HG03457 (cell line): ENCODE results near the gene TRPM4.
"Not testable (repeated sequence)": the region's sequence is repeated elsewhere in the genome, so short reads cannot be mapped to it uniquely, and the experiment has no call there.

Experiments
- ATAC-seq: cut with Tn5 transposase; IDR thresholded peaks from one replicate; pipeline ENCODE4 v1.9.1; 2021; ENCODE audit warnings: moderate number of reproducible peaks; ENCODE audit not compliant: unreplicated experiment

TRPM4 gene

GRCh38 chr19:49150106-49150943 lies 7.3 kb upstream of the TRPM4 start:
- no peak for ATAC-seq

GRCh38 chr19:49150944-49151243 lies 6.7 kb upstream of the TRPM4 start:
- no peak for ATAC-seq

GRCh38 chr19:49151267-49152118 lies 6.1 kb upstream of the TRPM4 start:
- ATAC-seq, result no peak

- ATAC-seq, result no peak
Measured at GRCh38 chr19:49152119-49152550, 5.5 kb upstream of the TRPM4 start.

GRCh38 chr19:49153167-49153809 lies 4.3 kb upstream of the TRPM4 start:
- no peak for ATAC-seq

GRCh38 chr19:49154279-49154678 lies 3.3 kb upstream of the TRPM4 start:
- no peak for ATAC-seq

GRCh38 chr19:49155005-49155819 lies 2.4 kb upstream of the TRPM4 start, which contains the start of gene HRC:
HRC (minus strand) TSS chr19:49155396; CDS start chr19:49155237, 159 bp downstream.
- ATAC-seq, result no peak

- ATAC-seq, result no peak
Measured at GRCh38 chr19:49155820-49156346, 1.7 kb upstream of the TRPM4 start.

GRCh38 chr19:49160450-49161189 lies 3.0 kb downstream of the TRPM4 start:
- no peak for ATAC-seq

GRCh38 chr19:49161987-49162386 lies 4.4 kb downstream of the TRPM4 start:
- no peak for ATAC-seq

GRCh38 chr19:49165111-49165750 lies 7.6 kb downstream of the TRPM4 start:
- ATAC-seq, result no peak

GRCh38 chr19:49165865-49166301 lies 8.3 kb downstream of the TRPM4 start:
- no peak for ATAC-seq

GRCh38 chr19:49167857-49168409 lies 10.3 kb downstream of the TRPM4 start:
- ATAC-seq, result no peak

- ATAC-seq, result no peak
Measured at GRCh38 chr19:49168421-49168820, 10.8 kb downstream of the TRPM4 start.

- no peak for ATAC-seq
Measured at GRCh38 chr19:49173198-49173597, 15.6 kb downstream of the TRPM4 start.

GRCh38 chr19:49180659-49181058 lies 23.1 kb downstream of the TRPM4 start:
- ATAC-seq, result no peak

GRCh38 chr19:49182010-49182847 lies 24.6 kb downstream of the TRPM4 start:
- not testable (repeated sequence) for ATAC-seq

GRCh38 chr19:49182848-49183375 lies 25.3 kb downstream of the TRPM4 start:
- no peak for ATAC-seq
